ENCODE measurements around the gene NUP93. TPM values are rescaled to one million over a fixed set of nuclear protein-coding genes. Genes with fewer than 3 reads are reported as not detected.

Gene NUP93
- polyA plus RNA-seq, 1 experiment, result 46.4 TPM

DNA sequence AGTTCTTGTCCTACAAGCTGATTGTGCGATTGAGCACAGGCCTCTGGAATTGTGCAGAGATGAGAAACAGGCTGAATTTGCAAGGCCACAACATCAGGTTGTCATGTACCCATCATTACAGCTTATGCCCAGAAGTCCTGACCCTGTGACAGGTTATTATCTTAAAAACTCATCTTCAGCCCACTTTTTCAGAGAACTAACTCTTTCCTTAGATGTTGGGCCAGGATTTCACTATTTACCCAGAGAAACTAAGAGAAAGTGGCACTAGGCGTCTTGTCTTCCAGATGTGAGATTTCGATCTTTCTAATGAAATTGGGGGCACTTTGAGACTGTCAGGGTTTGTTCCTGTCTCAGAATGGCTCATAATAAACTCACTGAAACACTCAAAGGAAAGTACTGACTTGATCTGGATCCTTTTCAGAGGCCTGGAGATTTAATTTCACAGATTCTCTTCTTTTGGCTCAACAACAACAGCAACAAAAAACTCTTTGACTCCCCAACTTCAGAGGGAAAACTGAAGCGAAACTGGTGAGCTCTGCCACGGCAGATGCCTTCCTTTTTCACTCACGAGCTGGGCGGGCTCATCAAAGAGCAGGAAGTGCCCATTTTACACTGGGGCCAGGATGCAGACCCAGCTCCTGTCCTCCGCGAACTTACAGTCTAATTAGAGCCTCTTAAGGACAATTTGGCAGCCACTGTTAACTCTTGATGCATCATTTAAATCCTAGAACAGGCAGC is 117.4 kb downstream of the NUP93 start:
- H3K27ac ChIP-seq (ENCODE audit: low read depth, low read length), result peak overlapping the region; percentile 47
- POLR2A ChIA-PET, result interaction anchor here (1.1 kb wide), 1 partner anchor 84 kb away, joined by 3 read pairs; no protein-coding TSS in a partner anchor
- CTCF ChIA-PET, result no interaction called here

DNA sequence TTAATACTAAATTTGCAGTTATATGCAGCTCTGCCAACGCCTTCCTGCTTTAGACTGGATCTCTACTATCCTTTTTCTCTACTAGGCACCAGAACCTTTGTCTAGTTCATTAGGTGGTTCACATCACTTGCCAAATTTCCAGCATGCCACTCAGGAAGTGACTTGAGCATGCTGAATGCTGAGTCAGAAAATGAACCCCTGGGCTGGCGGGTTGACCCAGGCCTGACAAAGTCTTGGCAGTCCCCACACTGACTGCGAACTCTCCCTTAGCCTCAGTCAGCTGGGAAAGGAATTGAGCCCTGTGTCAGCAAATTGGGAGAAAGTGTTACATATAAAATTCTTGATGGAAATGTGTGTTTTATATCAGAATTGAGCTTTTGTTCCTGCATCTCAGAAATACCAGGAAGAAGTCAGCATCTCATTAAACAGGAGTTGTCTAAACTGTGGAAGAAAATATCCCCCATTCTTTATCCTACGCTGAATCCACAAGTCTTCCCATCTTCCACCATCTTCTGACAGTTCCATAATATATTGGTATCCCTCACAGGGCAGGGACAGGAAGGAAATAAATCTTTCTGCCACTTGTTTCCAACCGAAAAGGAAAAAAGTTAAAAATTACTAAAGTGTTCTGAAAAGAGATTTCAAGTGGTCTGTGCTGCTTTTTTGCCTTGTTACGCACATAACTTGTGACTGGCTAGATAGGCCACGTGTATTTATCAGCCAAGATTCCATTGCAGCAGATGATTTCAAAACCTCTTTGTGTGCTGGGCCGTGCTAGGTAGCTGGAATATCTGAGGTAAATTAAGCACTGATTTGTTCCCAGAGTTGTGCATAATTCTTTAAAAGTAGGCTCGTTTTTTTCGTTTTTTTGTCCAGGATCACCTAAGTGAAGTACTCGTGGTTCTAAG is 118.4 kb downstream of the NUP93 start:
- peak overlapping the region; percentile 47 for H3K27ac ChIP-seq (ENCODE audit: low read depth, low read length)
- no peak overlapping the region for H3K4me3 ChIP-seq (ENCODE audit: low read depth, low read length)
- CTCF ChIA-PET, result interaction anchor here (1.6 to 10.8 kb wide), 3 partner anchors 19 to 244 kb away, joined by 3 to 75 read pairs (median 8); partner anchors contain the start of gene CPNE2
- TF ChIP-seq, protein P1, sequence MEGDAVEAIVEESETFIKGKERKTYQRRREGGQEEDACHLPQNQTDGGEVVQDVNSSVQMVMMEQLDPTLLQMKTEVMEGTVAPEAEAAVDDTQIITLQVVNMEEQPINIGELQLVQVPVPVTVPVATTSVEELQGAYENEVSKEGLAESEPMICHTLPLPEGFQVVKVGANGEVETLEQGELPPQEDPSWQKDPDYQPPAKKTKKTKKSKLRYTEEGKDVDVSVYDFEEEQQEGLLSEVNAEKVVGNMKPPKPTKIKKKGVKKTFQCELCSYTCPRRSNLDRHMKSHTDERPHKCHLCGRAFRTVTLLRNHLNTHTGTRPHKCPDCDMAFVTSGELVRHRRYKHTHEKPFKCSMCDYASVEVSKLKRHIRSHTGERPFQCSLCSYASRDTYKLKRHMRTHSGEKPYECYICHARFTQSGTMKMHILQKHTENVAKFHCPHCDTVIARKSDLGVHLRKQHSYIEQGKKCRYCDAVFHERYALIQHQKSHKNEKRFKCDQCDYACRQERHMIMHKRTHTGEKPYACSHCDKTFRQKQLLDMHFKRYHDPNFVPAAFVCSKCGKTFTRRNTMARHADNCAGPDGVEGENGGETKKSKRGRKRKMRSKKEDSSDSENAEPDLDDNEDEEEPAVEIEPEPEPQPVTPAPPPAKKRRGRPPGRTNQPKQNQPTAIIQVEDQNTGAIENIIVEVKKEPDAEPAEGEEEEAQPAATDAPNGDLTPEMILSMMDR (IDR thresholded peaks at IDR 0.05; ENCODE audit: low read depth, low read length), result no peak
- DNase-seq (ENCODE audit: low read depth, low spot score), result no peak
- POLR2A ChIA-PET, result no interaction called here
- H3K27me3 ChIP-seq (ENCODE audit: control insufficient read depth, insufficient read depth, low read length), result no peaks in the 10 kb centered on the region
- H3K9me3 ChIP-seq (ENCODE audit: control insufficient read depth, insufficient read depth, low read length), result no peaks in the 10 kb centered on the region

More for the DNA sequence above, 117.4 kb downstream of the NUP93 start:
- TF ChIP-seq, protein P1 (IDR thresholded peaks at IDR 0.05; ENCODE audit: low read depth, low read length), result no peak
- Histone ChIP-seq H3K27me3 (ENCODE audit: control insufficient read depth, insufficient read depth, low read length) (no peaks in the 10 kb centered on the region), H3K4me3 (ENCODE audit: low read depth, low read length) (no peak overlapping the region), H3K9me3 (ENCODE audit: control insufficient read depth, insufficient read depth, low read length) (no peaks in the 10 kb centered on the region)
- DNase-seq (ENCODE audit: low read depth, low spot score), result no peak

DNA sequence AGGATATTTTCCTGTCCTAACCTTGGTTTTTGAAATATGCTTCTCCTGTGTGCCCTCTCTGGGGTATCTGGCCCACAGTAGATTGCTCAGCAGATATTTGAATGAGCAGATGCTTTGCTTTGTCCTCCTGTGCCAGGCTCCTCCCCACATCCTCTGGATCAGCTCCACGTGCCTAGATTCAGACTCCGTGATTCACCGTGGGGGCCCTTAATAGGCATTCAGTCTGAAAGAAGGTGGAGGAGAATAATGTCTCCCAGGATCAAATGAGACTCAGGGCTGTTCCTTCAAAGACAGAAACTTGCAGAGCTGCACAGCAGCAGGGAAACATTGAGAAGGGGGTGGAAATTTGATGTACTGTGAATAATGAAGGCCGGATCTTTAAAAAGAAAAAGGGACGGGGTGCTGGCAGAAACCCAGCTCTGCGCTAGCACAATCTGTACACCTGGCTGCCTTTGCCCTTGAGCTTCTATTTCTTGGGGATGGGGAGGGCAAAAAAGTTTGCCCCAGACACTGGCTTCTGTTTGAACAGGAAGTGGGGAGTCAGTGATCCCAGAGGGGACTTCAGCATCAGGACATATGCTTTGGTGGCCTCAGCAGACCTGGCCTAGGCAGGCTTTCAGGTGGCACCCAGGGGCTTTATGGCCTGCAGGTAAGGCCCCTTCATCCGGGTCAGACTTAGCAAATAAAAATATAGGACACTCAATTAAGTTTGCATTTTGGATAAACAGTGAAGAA is 119.2 kb downstream of the NUP93 start:
- H3K9me3 ChIP-seq (ENCODE audit: control insufficient read depth, insufficient read depth, low read length), result no peaks in the 10 kb centered on the region
- no peak overlapping the region for H3K4me3 ChIP-seq (ENCODE audit: low read depth, low read length)
- POLR2A ChIA-PET, result no interaction called here
- DNase-seq (ENCODE audit: low read depth, low spot score), result no peak
- H3K27ac ChIP-seq (ENCODE audit: low read depth, low read length), result peak overlapping the region; percentile 78
- TF ChIP-seq, protein P1 (IDR thresholded peaks at IDR 0.05; ENCODE audit: low read depth, low read length), result no peak
- CTCF ChIA-PET, result interaction anchor here (1.6 to 10.8 kb wide), 3 partner anchors 18 to 243 kb away, joined by 3 to 75 read pairs (median 8); partner anchors contain the start of gene CPNE2
- H3K27me3 ChIP-seq (ENCODE audit: control insufficient read depth, insufficient read depth, low read length), result no peaks in the 10 kb centered on the region

DNA sequence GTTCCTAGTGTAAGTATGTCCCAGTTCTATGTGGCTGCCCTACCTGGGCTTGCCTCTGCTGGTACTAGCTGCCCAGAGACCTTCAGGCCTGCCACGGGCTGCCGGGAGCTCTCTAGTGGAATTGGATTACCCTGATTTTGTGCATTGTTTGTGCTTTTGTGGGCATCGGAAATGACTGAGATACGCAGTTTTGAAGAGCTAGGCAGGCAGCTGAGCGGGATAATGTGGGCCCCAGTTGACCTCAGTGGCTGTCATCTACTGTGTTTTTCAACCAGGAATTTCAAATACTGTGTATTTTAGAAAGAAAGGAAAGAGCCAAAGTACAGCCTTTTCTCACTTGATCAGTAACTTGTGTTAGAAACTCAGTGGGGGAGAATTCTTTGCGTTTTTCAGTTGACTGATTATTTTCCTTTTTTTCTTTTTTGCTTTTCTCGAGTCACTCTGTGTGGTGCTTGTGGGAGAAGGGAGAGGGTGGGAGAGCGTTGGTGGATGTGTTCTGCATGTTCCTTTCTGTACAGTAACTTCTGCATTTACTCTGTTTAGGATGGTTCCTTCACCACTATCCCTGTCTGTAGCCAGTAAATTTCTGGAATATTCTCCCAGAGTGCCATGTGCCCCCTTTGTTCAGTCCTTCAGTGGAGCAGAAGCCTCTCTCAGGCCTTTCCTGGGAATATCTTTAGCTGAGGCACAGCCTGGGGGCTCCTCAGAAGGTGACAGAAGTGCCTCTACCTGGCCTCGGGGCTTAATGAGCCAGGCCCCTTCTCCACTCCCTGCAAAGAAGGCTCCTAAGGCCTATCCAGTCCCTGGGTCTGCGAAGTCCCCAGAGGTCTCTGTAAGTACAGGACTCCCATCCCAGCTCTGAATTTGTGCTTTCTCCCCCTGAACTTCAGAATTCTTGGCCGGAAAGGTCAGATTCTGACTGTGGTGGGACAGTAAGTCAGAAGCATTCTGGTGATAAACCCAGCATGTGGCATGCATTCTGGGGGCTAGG is 120.1 kb downstream of the NUP93 start:
- Histone ChIP-seq H3K9me3 (ENCODE audit: control insufficient read depth, insufficient read depth, low read length) (no peaks in the 10 kb centered on the region), H3K4me3 (ENCODE audit: low read depth, low read length) (no peak overlapping the region), H3K27ac (ENCODE audit: low read depth, low read length) (peak overlapping the region; percentile 78), H3K27me3 (ENCODE audit: control insufficient read depth, insufficient read depth, low read length) (no peaks in the 10 kb centered on the region)
- DNase-seq (ENCODE audit: low read depth, low spot score), result no peak
- ChIA-PET POLR2A (interaction anchor here (0.8 kb wide), 1 partner anchor 15 kb away, joined by 6 read pairs; no protein-coding TSS in a partner anchor), CTCF (interaction anchor here (0.6 to 10.8 kb wide), 5 partner anchors 8 to 243 kb away, joined by 3 to 75 read pairs (median 3); partner anchors contain the start of gene CPNE2)
- TF ChIP-seq, protein P1 (IDR thresholded peaks at IDR 0.05; ENCODE audit: low read depth, low read length), result no peak

Data from AG04450 (cell line).